Measurements from ENCODE around the gene NDUFA1. TPM values are rescaled to one million over a fixed set of nuclear protein-coding genes. Genes with fewer than 3 reads are reported as not detected.
"Not testable (repeated sequence)": the region's sequence is repeated elsewhere in the genome, so short reads cannot be mapped to it uniquely, and the experiment has no call there.

Gene NDUFA1
- total RNA-seq, 4 donors from 2014 or later, result 61.1 to 90.9 (median 65.5) TPM

- WGBS, result 49% methylated on average over 1 of the region's 1 CpG
- DNase-seq (ENCODE audit: extremely low spot score), result no peak
- Histone ChIP-seq H3K4me3 (no peak overlapping the region), H3K9me3 (no peaks in the 10 kb centered on the region), H3K27ac (replicated peaks in 1 of 4) (no peak overlapping the region), H3K27me3 (no peaks in the 10 kb centered on the region), H3K4me1 (no peaks in the 10 kb centered on the region), H3K36me3 (no peaks in the 10 kb centered on the region)
- intact Hi-C loops (cut with DNase I), result no loop called here
- TF ChIP-seq, protein P1, sequence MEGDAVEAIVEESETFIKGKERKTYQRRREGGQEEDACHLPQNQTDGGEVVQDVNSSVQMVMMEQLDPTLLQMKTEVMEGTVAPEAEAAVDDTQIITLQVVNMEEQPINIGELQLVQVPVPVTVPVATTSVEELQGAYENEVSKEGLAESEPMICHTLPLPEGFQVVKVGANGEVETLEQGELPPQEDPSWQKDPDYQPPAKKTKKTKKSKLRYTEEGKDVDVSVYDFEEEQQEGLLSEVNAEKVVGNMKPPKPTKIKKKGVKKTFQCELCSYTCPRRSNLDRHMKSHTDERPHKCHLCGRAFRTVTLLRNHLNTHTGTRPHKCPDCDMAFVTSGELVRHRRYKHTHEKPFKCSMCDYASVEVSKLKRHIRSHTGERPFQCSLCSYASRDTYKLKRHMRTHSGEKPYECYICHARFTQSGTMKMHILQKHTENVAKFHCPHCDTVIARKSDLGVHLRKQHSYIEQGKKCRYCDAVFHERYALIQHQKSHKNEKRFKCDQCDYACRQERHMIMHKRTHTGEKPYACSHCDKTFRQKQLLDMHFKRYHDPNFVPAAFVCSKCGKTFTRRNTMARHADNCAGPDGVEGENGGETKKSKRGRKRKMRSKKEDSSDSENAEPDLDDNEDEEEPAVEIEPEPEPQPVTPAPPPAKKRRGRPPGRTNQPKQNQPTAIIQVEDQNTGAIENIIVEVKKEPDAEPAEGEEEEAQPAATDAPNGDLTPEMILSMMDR (IDR thresholded peaks at IDR 0.05), result no peak
- no peak for TF ChIP-seq POLR2A (IDR thresholded peaks at IDR 0.05; ENCODE audit: low read depth)
- no peak for TF ChIP-seq POLR2AphosphoS5 (IDR thresholded peaks at IDR 0.05)
- TF ChIP-seq EP300 (IDR thresholded peaks at IDR 0.05), result no peak
Observed at GRCh38 chrX:119900976-119901375, 29.3 kb downstream of the NDUFA1 start.

GRCh38 chrX:119916310-119916709, 44.7 kb downstream of the NDUFA1 start:
- H3K4me3 ChIP-seq, result no peak overlapping the region
- H3K27me3 ChIP-seq, result no peaks in the 10 kb centered on the region
- DNase-seq (ENCODE audit: extremely low spot score), result no peak
- 80% methylated on average over 5 of the region's 5 CpGs for WGBS
- no peaks in the 10 kb centered on the region for H3K36me3 ChIP-seq
- H3K4me1 ChIP-seq, result no peaks in the 10 kb centered on the region
- intact Hi-C loops (cut with DNase I), result no loop called here
- no peak overlapping the region for H3K27ac ChIP-seq (replicated peaks in 1 of 4)
- H3K9me3 ChIP-seq, result no peaks in the 10 kb centered on the region
- TF ChIP-seq POLR2AphosphoS5 (IDR thresholded peaks at IDR 0.05) (no peak), EP300 (IDR thresholded peaks at IDR 0.05) (no peak), POLR2A (IDR thresholded peaks at IDR 0.05; ENCODE audit: low read depth) (no peak)
- TF ChIP-seq, protein P1 (IDR thresholded peaks at IDR 0.05), result no peak

DNA sequence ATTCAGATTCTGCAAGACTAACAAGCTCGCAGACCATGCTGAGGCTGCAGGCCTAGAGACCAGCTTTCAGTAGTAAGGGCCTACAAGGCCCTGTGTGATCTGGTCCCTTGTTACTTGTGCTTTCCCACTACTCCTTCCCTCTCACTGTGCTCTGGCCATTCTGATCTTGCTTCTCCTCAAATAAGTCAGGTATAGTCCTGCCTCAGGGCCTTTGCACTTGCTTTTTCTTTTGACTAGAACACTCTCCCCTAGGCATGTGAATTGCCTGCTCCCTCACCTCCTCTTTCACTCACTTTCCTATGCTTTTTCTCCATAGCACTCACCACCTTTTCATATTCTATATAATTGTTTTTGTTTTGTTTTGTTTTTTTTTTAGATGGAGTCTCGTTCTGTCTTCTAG, 46.2 kb downstream of the NDUFA1 start:
- no peak overlapping the region for H3K27ac ChIP-seq (replicated peaks in 1 of 4)
- H3K9me3 ChIP-seq, result no peaks in the 10 kb centered on the region
- no peak for DNase-seq (ENCODE audit: extremely low spot score)
- H3K27me3 ChIP-seq, result no peaks in the 10 kb centered on the region
- intact Hi-C loops (cut with DNase I), result no loop called here
- H3K4me3 ChIP-seq, result no peak overlapping the region
- peaks cover 0 to 3% (median 0%) of the 10 kb centered on the region in 4 donors for H3K36me3 ChIP-seq
- TF ChIP-seq POLR2A (IDR thresholded peaks at IDR 0.05; ENCODE audit: low read depth) (no peak), EP300 (IDR thresholded peaks at IDR 0.05) (no peak), POLR2AphosphoS5 (IDR thresholded peaks at IDR 0.05) (no peak)
- TF ChIP-seq, protein P1 (IDR thresholded peaks at IDR 0.05), result no peak
- H3K4me1 ChIP-seq, result no peaks in the 10 kb centered on the region
- WGBS, result 85% methylated on average over 2 of the region's 2 CpGs

DNA sequence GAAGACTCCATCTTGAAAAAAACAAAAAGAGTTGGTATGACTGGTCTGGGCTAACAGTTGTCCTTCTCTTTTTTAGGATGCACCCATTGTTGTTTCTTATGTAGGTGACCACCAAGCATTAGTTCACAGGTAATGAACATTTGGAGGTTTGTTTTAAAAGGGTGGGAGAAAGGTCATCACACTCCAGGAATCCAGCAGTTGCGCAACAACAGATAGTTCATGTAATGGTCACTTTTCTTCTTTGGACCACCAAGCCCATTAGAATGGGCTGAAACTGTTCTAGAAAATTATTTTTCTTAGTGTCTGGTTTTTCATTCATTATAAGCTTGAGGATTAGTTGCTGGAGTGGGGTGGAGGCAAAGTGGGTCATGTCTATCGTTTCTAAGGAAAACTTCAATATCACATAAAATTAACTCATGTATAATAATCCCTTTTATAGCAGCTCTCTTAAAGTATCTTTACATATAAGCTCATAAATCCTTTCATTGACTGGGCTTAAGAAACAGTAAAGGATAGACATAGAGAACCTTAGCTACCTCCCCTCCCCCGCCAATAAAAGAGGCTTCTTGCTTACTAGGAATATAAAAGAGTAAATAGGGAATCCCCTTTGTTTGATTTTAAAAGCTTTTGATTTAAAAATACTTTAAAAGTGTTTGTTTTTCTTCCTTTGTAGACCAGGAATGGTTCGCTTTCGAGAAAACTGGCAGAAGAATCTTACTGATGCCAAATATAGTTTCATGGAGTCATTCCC, 48.4 kb downstream of the NDUFA1 start:
- no peak for TF ChIP-seq POLR2AphosphoS5 (IDR thresholded peaks at IDR 0.05)
- TF ChIP-seq, protein P1 (IDR thresholded peaks at IDR 0.05), result no peak
- no peak for TF ChIP-seq EP300 (IDR thresholded peaks at IDR 0.05)
- no peak for TF ChIP-seq POLR2A (IDR thresholded peaks at IDR 0.05; ENCODE audit: low read depth)
- intact Hi-C loops (cut with DNase I), result no loop called here

GRCh38 chrX:119922391-119922790, 50.8 kb downstream of the NDUFA1 start:
- H3K4me3 ChIP-seq; H3K27ac ChIP-seq (replicated peaks in 1 of 4); DNase-seq (ENCODE audit: extremely low spot score); intact Hi-C loops (cut with DNase I); H3K27me3 ChIP-seq; H3K4me1 ChIP-seq; H3K9me3 ChIP-seq: not testable (repeated sequence)
- peaks cover 0 to 40% (median 18%) of the 10 kb centered on the region in 4 donors for H3K36me3 ChIP-seq
- WGBS, result 94% methylated on average over 7 of the region's 7 CpGs

More for the DNA sequence above, 48.4 kb downstream of the NDUFA1 start:
- Histone ChIP-seq H3K4me3 (no peak overlapping the region), H3K9me3 (no peaks in the 10 kb centered on the region), H3K36me3 (peaks cover 0 to 22% (median 9%) of the 10 kb centered on the region in 4 donors), H3K4me1 (no peaks in the 10 kb centered on the region), H3K27ac (replicated peaks in 1 of 4) (no peak overlapping the region), H3K27me3 (no peaks in the 10 kb centered on the region)
- WGBS, result 82% methylated on average over 5 of the region's 5 CpGs
- no peak for DNase-seq (ENCODE audit: extremely low spot score)

Other genes with a start within 250 kb of the NDUFA1 start
- gene SEPTIN6, start 178.7 kb upstream of the NDUFA1 start, total RNA-seq, result 10 to 100 TPM; 51.5 to 67.2 (median 60.5) TPM
- gene SOWAHD, start 113.2 kb upstream of the NDUFA1 start, total RNA-seq, result not detected
- 1,000 to 10,000 TPM in 3 of 4 donors, 100 to 1,000 TPM in 1; 593 to 7,104 (median 2,426) TPM for gene RPL39, start 80.2 kb upstream of the NDUFA1 start, total RNA-seq
- 1 to 10 TPM; 4.1 to 7.1 (median 4.9) TPM for gene UPF3B, start 18.9 kb upstream of the NDUFA1 start, total RNA-seq
- 10 to 100 TPM in 3 of 4 donors, 1 to 10 TPM in 1; 9.1 to 14.9 (median 12.7) TPM for gene RNF113A, start 99 bp upstream of the NDUFA1 start, total RNA-seq
- not detected for gene AKAP14, start 24.1 kb downstream of the NDUFA1 start, total RNA-seq
- gene NKAP, start 71.9 kb downstream of the NDUFA1 start, total RNA-seq, result 1 to 10 TPM; 5.3 to 7.1 (median 6.6) TPM
- not detected for gene RHOXF2B, start 205.9 kb downstream of the NDUFA1 start, total RNA-seq
- not detected for gene RHOXF1, start 244.1 kb downstream of the NDUFA1 start, total RNA-seq